HG03135 (cell line): ENCODE data around the gene CEP43.
A peak's percentile ranks its signal among the peaks of the same experiment; 100 is the strongest.

Experiments
- ATAC-seq: cut with Tn5 transposase; IDR thresholded peaks from one replicate; pipeline ENCODE4 v1.9.1; 2021; ENCODE audit warnings: mild to moderate bottlenecking, moderate library complexity; ENCODE audit not compliant: unreplicated experiment

The CEP43 gene

GRCh38 chr6:166960609-166960978, 38.6 kb upstream of the CEP43 start:
- no peak for ATAC-seq

GRCh38 chr6:166966268-166966667, 32.9 kb upstream of the CEP43 start:
- no peak for ATAC-seq

GRCh38 chr6:166969390-166970002, 29.7 kb upstream of the CEP43 start:
- no peak for ATAC-seq

- ATAC-seq, result no peak
Measured at GRCh38 chr6:166970091-166970490, 29.1 kb upstream of the CEP43 start.

DNA sequence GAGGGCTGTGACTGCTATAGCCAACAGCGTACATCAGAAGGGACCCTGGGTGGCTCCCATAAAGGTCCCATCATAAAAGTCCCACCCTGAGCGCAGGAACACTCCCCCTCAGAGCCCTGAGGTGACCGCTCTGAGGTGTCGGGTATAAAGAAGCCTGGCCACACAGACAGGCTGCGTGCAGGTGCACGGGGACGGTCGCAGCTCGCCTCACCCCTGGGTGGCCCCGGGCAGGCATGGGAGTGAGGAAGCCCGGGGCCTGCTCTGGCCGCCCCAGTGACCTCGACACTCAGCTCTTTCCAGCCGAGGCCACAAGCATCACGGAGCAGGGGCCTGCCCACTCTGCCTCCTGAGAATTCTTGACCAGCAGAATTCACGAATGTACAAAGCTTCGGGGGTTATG, 28.4 kb upstream of the CEP43 start:
- ATAC-seq, result no peak

DNA sequence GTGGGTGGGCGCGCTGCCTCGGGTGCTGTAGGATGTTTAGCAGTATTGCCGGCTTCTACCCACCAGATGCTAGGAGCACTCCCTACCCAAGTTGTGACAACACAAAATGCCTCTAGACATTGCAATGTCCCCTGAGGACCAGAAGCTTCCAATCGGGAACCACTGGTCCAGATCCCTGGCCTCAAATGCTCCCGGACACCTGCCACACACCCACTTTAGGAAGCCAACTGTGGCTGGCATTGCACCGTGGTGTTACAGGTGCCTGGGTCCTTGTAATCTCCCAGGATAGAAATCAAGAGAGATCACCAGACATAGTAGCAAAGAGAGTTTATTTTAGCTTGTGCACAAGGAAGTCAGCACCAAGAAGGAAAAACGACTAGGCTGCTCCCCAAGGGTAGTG, 27.9 kb upstream of the CEP43 start:
- ATAC-seq, result no peak

- no peak for ATAC-seq
Measured at GRCh38 chr6:166972101-166972500, 27.1 kb upstream of the CEP43 start.

- no peak for ATAC-seq
Measured at GRCh38 chr6:166976636-166977035, 22.6 kb upstream of the CEP43 start.

GRCh38 chr6:166977621-166978525, 21.3 kb upstream of the CEP43 start:
- ATAC-seq, result no peak

DNA sequence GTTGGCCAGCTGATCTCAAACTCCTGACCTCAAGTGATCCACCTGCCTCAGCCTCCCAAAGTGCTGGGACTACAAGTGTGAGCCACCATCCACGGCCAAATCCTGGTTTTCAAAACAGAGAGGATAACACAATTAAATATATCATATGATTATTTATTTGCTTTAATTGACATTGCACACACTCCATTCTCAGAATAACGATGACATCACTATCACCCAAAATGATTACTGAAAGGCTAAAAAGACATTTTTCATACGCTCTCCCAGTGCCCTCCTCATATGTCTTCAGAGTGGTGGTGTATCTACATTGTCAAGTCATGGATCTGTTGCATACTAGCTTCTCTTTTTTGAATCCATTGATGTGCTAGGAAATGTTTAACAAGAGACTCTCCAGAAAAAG, 18.5 kb upstream of the CEP43 start:
- no peak for ATAC-seq

DNA sequence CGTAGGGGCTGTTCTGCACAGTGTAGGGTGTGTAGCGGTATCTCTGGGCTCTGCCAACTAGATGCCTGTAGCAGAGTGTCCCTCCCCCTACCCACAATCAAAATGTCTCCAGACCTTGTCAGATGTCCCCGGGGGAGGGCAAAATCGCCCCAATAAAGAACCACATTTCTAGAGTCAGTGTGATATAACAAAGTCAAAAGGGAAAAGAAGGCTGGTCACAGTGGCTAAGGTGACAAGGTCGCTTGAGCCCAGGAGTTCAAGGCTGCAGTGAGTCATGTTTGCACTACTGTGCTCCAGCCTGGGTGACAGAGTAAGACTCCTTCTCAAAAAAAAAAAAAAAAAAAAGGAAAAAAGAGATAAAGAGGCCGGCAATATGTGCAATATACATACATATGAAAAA, 11.7 kb upstream of the CEP43 start:
- ATAC-seq, result no peak

DNA sequence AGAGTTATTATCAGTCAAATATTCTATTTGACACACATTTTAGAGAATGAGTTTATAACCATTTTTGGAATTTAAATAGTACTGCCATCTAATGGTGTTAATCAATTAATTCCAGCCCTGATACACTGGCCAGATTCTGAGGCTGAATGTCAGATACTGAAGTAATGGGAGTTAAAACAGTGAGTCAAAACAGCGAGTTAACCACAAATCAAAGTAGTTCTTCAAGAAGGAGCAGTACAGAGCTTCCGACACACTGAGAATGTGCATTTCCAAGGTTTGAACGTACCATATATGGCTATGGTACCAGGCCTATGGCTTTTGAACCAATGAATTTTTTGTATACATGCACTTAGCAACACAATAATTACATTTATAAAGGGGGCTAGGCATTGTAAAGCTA, 11.3 kb upstream of the CEP43 start:
- no peak for ATAC-seq

DNA sequence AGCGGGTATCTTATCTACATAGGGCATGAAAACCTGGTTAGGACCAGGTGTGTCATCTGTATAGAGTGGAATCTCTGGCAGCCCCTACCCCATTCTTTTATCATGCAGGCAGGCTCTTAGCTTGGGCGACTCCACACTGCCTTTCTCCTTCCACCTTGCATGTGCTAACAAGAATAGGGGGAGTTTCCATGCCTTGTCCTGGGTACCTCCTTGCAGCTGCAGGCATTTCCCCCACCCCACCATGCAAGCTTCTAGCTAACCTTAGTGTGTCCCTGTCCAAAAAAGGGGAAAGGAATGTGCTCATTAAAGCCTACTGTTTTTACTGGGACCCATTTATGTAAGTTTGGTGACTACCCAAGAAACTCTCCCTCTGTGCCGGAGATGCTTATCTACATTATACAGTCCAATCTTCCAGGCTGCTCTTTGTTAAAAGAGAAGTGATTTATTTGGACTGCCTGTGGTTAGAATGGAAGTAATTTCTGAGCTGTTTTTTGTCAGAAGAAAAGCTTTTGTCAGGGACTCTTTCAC, 10.5 kb upstream of the CEP43 start:
- ATAC-seq, result no peak

DNA sequence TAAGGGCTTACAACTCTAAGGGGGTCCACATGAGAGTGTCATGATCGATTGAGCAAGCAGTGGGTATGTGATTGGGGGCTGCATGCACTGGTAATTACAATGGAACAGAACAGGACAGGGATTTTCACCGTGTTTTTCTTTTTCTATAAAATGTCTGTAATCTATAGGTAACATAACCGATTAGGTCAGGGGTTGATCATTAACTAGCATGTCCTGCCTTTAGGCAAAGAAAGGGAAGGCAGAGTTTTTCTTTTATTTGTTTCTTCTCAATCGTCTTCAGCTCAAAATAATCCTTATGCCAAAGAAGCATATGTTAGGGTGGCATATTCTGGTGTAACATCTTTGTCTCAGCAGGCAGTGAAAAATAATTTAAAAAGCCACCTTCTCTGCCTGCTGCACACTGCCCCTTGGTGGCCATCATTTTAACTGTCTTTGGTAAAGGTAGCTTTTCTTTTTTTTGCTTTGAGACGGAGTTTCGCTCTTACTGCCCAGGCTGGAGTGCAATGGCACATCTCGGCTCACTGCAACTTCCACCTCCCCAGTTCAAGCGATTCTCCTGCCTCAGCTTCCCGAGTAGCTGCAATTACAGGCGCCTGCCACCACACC, 9.7 kb upstream of the CEP43 start:
- peak; percentile 74 for ATAC-seq

DNA sequence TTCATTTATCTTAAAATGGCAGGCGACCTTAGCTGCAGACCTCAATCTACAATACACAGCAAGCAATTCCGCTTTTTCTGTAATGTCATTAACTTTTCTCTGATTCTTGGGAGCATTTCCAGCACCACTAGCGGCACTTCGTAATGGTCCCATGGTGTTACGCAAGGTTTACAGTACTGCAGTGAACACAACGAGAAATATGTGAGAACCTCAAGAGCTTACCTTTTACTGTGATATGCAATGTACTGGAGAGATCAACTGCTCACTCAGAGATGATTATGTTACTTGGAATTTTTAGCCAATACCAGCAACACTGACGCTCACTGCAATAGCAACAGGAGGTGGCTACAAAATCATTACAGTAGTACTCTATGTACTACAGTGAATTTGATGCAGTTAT, 2.8 kb upstream of the CEP43 start:
- ATAC-seq, result no peak

- no peak for ATAC-seq
Measured at GRCh38 chr6:166997348-166997747, 1.8 kb upstream of the CEP43 start.

DNA sequence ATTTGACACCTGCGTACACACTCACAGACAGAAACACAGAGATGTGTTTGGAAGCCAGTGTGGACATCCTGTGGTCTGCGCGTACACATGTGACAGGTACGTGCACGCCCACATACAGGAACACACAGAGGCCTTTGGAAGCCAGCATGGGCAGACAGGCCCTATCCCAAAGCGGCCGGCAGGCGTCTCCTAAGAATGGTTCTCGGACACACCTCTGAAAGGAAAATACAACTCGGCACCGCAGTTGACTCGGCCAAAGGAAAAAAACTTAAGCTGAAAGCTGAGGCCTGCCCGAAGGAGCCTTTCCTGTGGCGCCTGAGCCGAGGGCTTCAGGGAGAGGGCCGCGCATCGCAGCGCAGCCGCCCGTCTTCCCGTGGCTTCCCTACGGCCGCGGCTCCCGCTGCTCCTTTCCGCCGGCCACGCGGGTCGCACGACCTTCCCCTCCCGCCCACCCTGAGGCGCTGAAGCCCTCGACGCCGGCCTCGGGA, 1.4 kb upstream of the CEP43 start:
- no peak for ATAC-seq

- ATAC-seq, result peak; percentile 15
Measured at GRCh38 chr6:166998256-166999144, 697 bp upstream of the CEP43 start.

- ATAC-seq, result no peak
Measured at GRCh38 chr6:166999884-167000253, 672 bp downstream of the CEP43 start.

DNA sequence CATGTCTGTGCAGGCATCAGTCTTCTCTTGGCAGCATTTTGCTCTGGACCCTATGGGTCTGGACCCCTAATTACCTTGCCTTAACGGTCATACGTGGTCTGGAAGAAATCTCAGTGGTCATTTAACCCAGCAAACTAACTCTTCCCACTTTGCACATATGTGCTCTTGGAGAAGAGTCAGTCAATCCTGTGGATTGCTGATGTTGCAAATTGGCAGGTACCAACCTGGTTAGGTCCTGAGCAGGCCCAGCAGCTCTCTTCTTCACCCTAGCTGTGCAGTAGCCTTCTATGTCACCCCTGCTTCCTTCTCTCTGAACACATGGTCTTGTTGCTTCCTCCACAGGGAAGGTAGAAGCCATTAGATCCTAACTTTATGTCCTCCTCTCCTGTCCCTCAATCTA, 1.6 kb downstream of the CEP43 start:
- no peak for ATAC-seq
